ENCODE data around the gene TTLL10.

TTLL10 gene

DNA sequence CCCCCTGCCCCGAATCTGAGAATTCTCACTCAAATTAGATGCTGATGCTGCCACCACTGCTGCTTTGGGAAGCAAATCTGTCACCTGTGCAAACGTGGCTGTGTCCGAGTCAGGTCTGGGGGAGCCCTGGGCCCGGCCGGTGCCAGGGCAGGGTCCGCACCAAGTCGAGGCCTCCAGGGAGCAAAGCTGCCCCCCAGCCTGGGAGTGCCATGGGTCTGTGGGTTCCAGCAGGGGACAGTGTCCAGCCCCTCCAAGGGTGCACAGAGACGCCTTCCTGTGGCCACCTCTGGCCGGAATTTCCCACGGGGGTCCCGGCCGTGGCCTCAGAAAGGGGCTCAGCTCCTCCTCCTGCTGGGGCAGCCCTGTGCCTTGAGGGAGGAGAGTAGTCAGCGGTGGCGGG lies 27.7 kb upstream of the TTLL10 start:
- Histone ChIP-seq H3K27me3 (peaks cover 0 to 55% of the 10 kb centered on the region in 2 donors), H3K36me3 (no peaks in the 10 kb centered on the region), H3K27ac (no peak overlapping the region), H3K9me3 (no peaks in the 10 kb centered on the region), H3K4me3 (no peak overlapping the region), H3K4me1 (no peaks in the 10 kb centered on the region)
- TF ChIP-seq, protein P1, sequence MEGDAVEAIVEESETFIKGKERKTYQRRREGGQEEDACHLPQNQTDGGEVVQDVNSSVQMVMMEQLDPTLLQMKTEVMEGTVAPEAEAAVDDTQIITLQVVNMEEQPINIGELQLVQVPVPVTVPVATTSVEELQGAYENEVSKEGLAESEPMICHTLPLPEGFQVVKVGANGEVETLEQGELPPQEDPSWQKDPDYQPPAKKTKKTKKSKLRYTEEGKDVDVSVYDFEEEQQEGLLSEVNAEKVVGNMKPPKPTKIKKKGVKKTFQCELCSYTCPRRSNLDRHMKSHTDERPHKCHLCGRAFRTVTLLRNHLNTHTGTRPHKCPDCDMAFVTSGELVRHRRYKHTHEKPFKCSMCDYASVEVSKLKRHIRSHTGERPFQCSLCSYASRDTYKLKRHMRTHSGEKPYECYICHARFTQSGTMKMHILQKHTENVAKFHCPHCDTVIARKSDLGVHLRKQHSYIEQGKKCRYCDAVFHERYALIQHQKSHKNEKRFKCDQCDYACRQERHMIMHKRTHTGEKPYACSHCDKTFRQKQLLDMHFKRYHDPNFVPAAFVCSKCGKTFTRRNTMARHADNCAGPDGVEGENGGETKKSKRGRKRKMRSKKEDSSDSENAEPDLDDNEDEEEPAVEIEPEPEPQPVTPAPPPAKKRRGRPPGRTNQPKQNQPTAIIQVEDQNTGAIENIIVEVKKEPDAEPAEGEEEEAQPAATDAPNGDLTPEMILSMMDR (IDR thresholded peaks at IDR 0.05), result no peak
- intact Hi-C loops (cut with DNase I; ENCODE audit: low total_unique reads), result no loop called here
- no peak for DNase-seq

DNA sequence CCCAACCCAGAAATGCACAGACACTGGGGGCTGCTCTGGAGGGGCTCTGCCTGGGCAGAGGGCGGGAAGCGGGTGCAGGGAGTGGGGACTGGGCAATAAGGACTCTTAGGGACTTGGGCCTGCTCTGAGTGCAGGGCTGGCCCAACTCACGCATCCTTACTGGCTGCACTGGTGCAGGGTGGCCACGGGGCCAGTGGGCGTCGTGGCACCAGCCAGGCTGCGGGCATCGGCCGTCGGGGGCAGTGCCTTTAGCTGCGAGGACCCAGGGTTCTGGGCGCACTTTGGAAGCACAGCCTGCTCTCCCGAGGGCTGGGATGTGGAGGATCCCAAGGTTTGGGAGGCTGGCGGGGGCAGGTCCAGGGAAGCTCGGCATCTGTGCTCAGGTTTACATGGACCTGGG lies 27.1 kb upstream of the TTLL10 start:
- no peaks in the 10 kb centered on the region for H3K4me1 ChIP-seq
- no peaks in the 10 kb centered on the region for H3K9me3 ChIP-seq
- no peaks in the 10 kb centered on the region for H3K36me3 ChIP-seq
- peaks cover 0 to 53% of the 10 kb centered on the region in 2 donors for H3K27me3 ChIP-seq
- no peak overlapping the region for H3K4me3 ChIP-seq
- H3K27ac ChIP-seq, result no peak overlapping the region
- no peak for DNase-seq
- intact Hi-C loops (cut with DNase I; ENCODE audit: low total_unique reads), result no loop called here
- TF ChIP-seq, protein P1 (IDR thresholded peaks at IDR 0.05), result no peak

- Histone ChIP-seq H3K4me3 (no peak overlapping the region), H3K27me3 (peaks cover 0 to 41% of the 10 kb centered on the region in 2 donors), H3K36me3 (no peaks in the 10 kb centered on the region), H3K27ac (no peak overlapping the region), H3K9me3 (no peaks in the 10 kb centered on the region), H3K4me1 (no peaks in the 10 kb centered on the region)
- DNase-seq, result no peak
- TF ChIP-seq, protein P1 (IDR thresholded peaks at IDR 0.05), result no peak
- intact Hi-C loops (cut with DNase I; ENCODE audit: low total_unique reads), result no loop called here
Measured at GRCh38 chr1:1148061-1148460, 25.6 kb upstream of the TTLL10 start.

GRCh38 chr1:1148569-1148968 lies 25.1 kb upstream of the TTLL10 start:
- intact Hi-C loops (cut with DNase I; ENCODE audit: low total_unique reads), result no loop called here
- Histone ChIP-seq H3K27me3 (peaks cover 0 to 36% of the 10 kb centered on the region in 2 donors), H3K27ac (no peak overlapping the region), H3K9me3 (no peaks in the 10 kb centered on the region), H3K4me1 (no peaks in the 10 kb centered on the region), H3K4me3 (no peak overlapping the region), H3K36me3 (no peaks in the 10 kb centered on the region)
- no peak for DNase-seq
- TF ChIP-seq, protein P1 (IDR thresholded peaks at IDR 0.05), result no peak

- Histone ChIP-seq H3K4me3 (no peak overlapping the region), H3K36me3 (no peaks in the 10 kb centered on the region), H3K27ac (no peak overlapping the region), H3K27me3 (peaks cover 0 to 29% of the 10 kb centered on the region in 2 donors), H3K9me3 (no peaks in the 10 kb centered on the region), H3K4me1 (no peaks in the 10 kb centered on the region)
- TF ChIP-seq, protein P1 (IDR thresholded peaks at IDR 0.05), result no peak
- no peak for DNase-seq
- intact Hi-C loops (cut with DNase I; ENCODE audit: low total_unique reads), result no loop called here
Measured at GRCh38 chr1:1149416-1149815, 24.3 kb upstream of the TTLL10 start.

DNA sequence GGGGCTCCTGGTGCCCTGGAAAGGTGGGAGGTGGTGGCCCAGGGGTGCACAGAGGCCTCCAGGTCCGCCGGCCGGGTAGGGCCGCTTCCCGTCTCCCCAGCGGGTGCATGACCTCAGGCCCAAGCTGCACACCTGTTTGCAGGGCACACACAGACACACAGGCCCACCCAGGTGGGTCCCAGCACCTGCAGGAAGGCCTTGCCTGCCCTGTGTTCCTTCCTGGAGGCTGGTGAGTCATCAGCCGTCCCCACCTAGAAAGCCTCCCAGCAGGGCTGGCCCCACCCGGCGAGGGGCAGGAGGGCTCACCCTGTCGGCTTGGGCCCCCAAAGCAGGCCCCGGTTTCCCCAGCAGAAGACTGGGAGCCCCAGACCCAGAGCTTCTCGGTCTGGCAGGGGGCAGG lies 23.6 kb upstream of the TTLL10 start:
- Histone ChIP-seq H3K4me1 (no peaks in the 10 kb centered on the region), H3K36me3 (no peaks in the 10 kb centered on the region), H3K9me3 (no peaks in the 10 kb centered on the region), H3K4me3 (no peak overlapping the region), H3K27ac (no peak overlapping the region), H3K27me3 (peaks cover 0 to 22% of the 10 kb centered on the region in 2 donors)
- TF ChIP-seq, protein P1 (IDR thresholded peaks at IDR 0.05), result no peak
- no peak for DNase-seq
- intact Hi-C loops (cut with DNase I; ENCODE audit: low total_unique reads), result no loop called here

Data from tibial artery (tissue), 4 donors.